Pulmonary artery endothelial cell (primary cell): Measurements from ENCODE around the gene MERTK. TPM values are rescaled to one million over a fixed set of nuclear protein-coding genes. Genes with fewer than 3 reads are reported as not detected.
"Not testable (repeated sequence)": the region's sequence is repeated elsewhere in the genome, so short reads cannot be mapped to it uniquely, and the experiment has no call there.

Source experiments
- DNase-seq: peaks from one replicate; pipeline ENCODE4 v3.0.0-alpha.2; 2011; ENCODE audit warnings: low read depth, low spot score
- total RNA-seq: library from RNA; depleted of rRNA; stranded (reverse); fragments of >200 nt; gene quantifications from 2 replicates; pipeline ENCODE4 v1.2.3, GENCODE V29; 2014

The MERTK gene
- total RNA-seq, 1 donor from 2014 or later: 25.0 TPM

DNA sequence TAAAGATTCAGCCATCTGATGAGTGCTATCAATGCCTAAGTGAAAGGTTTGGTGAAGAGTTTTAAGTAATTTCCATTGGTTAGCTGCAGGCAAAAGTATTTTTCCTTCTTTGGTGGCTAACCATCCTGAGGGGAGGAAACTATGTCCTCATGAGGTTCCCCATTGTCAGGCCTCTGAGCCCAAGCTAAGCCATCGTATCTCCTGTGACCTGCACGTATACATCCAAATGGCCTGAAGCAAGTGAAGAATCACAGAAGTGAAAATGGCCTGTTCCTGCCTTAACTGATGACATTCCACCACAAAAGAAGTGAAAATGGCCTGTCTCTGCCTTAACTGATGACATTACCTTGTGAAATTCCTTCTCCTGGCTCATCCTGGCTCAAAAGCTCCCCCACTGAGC, 141.7 kb downstream of the MERTK start:
- not testable (repeated sequence) for DNase-seq

DNA sequence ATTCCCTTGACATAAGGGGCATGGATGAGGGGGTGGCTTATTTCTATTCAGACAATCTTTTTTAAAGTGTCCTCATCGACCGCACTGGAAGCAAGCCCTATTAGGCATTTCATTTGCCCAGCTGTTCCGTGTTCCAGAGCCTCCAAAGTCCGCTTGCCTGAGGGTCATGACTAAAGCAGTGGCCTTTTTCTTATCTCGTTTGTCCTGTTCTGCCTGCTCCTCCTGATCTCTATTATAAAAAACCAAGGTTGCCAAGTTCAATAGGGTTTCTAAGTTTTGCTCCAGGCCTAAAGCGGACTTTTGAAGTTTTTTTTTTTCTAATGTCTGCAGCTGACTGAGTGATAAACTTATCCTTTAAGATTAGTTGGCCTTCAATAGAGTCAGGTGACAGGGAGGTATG, 143.1 kb downstream of the MERTK start:
- not testable (repeated sequence) for DNase-seq

DNA sequence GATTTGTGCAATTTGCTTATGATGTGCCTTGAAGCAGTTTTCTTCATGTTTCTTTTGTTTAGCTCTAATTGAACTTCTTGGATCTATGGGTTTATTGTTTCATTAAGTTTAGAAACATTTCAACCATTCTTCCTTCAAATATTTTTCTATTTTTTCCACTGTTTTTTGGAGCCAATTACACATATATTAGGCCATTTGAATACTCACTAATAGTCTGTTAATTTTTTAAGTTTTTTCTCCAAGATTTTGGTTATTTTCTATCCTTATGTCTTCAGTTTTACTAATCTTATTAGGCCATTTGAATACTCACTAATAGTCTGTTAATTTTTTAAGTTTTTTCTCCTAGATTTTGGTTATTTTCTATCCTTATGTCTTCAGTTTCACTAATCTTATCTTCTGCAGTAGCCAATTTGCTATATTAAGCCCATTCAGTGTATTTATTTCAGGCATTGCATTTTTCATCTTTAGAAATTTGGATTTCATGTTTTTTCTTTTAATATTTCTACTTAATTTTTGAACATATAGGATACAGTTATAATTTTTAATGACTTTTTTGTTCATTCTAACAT, 147.1 kb downstream of the MERTK start:
- no peak for DNase-seq

DNA sequence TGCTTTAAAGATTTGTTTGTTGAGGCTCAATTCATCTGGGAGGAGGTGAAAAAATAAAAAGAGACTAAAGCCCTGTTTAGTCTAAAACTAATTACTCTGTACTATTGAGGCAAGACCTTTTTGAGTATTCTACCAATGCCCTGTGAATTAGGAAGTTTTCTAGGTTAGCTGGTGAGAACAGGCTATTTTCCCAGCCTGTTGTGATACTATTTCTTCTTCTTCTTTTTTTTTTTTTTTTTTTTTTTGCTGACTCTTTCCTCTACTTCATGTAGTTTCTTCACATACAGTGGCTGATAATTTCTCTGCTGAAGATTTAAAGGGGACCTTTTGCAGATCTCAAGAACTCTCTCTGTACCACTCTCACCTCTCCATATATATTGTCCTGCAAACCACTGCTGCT, 147.8 kb downstream of the MERTK start:
- DNase-seq: no peak

DNA sequence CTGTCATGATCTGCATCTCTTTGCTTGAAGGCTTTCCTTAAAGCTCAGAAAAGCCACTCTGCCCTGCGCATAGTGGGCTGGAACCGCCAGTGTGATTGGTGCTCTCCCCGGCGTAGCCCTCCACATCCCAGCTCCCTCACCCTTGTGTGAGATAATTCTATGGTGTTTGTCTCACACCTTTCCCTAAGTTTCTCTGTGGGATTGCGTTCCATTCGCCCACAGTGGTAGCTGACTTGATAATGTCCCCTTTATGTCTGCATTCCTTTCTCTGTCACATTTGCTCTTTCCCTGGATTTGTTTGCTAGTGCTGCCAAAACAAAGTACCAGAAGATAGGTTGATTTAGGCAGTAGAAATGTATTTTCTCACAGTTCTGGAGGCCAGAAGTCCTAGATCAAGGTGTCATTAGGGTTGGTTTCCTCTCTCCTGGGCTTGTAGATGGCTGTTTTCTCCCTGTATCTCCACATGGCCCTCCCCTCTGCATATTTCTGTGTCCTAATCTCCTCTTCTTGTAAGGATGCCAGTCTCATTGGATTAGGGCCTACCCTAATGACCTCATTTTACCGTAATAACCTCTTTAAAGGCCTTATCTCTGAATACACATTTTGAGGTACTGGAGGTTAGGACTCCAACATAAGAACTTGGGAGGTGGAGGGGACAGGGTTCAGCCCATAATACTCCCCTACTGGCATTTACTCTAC, 149.3 kb downstream of the MERTK start:
- no peak for DNase-seq

DNA sequence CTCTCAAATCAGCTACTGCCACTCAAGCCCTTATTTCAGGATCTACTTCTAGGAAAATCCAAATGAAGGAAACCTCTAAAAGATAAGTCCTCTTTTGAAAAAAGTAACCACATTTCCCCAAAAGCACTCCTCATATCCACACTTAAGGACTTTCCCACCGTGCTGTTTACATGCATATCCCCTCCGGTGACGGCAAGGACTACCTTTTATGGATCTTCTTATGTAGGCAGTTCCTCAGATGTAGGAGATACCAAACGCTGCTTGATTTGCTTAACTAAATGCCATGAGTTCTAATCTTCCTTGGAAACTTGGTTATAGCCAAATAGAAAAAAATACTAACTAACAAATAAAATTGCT, 149.8 kb downstream of the MERTK start:
- DNase-seq: no peak

DNA sequence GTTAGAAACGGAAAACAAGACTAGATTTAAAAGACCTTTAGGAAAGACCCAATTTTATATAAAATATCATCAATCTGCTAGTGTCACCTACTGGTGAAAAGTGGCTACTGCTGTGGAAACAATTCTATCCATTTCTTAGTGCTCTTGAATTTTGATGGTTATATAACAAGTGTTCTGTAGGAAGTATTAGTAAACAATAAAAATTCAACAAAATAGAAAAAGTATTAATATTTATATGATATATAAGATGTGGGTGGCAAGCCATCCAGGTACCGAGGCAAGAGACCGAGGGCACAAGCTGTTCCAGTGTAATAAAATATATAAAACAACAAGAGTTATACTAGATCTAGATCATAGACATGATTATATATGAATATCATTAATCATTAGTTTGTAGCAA, 150.5 kb downstream of the MERTK start:
- no peak for DNase-seq

DNA sequence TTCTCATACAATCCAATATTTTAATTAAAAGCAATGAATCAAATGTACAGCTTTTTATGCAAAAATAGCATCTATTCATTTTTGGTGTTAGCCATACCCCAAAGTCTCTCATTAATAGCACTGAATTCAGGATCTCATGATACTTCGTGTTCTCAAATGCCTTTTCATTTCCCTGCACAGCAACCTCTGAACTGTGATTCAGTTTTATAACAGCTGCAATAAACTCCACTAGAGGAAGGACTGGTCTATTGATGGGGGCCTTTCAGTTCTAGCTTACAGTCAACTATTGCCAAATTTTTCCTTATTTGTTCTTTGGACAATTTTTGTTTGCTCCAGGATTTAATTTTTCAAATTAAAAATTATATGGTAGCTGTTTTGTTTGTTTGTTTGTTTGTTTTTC, 151.9 kb downstream of the MERTK start:
- DNase-seq: no peak

DNA sequence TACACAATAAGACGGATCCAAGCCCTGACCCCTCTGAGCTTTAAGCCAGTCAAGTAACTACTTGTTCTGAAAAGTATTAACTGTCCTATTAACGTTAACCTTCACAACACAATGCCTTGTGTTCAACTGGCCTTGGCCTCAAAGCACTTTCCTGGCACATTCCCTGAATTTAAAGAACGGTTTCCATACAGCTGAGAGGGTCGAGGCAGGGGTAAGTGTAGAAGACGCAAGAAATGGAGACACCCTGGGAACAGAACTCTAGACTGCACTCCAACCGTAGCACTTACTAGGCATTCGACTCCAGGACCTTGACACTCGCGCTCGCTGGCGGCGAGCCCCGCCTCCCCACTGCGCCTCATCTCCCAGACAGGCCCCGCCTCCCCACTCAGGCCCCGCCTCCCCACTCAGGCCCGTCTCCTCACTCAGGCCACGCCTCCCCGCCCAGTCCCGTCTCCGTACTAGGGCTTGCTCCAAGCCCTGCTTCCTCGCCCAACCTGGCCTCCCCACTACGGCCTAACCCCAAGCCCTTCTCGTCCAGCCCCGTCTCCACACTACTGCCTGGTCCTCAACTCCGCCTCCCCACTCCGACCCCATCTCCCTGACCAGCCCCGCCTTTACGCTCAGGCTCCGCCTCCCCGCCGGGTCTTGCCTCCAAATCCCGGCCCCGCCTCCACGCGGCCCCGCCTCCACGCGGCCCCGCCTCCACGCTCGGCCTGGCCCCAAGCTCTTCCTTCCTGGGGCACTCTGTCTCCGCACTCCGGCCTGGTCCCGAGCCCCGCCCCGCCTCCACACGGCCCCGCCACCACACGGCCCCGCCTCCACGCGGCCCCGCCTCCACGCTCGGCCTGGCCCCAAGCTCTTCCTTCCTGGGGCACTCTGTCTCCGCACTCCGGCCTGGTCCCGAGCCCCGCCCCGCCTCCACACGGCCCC, 155.8 kb downstream of the MERTK start:
- peak; percentile 87 for DNase-seq

DNA sequence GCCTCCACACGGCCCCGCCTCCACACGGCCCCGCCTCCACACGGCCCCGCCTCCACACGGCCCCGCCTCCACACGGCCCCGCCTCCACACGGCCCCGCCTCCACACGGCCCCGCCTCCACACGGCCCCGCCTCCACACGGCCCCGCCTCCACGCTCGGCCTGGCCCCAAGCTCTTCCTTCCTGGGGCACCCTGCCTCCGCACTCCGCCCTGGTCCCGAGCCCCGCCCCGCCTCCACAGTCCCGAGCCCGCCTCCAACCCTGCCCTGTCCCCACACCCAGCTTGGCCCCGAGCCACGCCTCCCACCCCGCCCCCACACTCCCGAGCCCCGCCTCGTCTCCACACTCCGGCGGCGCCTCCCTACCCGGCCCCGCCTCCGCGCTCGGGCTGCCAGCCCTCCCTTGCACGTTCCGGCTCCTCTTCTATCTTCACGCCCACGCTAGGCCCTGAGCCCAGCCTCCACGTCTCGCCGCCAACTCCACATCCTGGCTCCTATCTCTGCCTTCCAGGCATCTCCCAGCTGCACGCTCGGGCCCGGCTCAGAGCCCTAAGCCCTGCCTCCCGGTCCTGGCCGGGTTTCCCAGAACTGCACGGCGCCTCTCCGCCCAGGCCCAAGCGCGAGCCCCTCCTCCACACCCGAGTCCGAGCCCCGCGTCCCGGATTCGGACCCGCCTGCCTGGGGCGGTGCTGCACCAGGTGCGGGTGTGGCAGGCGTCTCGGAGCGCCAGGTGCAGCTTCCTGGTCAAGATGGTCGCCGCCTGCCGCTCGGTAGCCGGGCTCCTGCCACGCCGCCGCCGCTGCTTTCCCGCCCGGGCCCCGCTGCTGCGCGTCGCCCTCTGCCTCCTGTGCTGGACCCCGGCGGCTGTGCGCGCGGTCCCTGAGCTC, 156.7 kb downstream of the MERTK start, which contains the start of gene TMEM87B:
TMEM87B (plus strand) TSS at position 423 of the 883 bp plus-strand sequence; CDS start at position 746, 323 bp downstream.
- DNase-seq: peak; percentile 93

DNA sequence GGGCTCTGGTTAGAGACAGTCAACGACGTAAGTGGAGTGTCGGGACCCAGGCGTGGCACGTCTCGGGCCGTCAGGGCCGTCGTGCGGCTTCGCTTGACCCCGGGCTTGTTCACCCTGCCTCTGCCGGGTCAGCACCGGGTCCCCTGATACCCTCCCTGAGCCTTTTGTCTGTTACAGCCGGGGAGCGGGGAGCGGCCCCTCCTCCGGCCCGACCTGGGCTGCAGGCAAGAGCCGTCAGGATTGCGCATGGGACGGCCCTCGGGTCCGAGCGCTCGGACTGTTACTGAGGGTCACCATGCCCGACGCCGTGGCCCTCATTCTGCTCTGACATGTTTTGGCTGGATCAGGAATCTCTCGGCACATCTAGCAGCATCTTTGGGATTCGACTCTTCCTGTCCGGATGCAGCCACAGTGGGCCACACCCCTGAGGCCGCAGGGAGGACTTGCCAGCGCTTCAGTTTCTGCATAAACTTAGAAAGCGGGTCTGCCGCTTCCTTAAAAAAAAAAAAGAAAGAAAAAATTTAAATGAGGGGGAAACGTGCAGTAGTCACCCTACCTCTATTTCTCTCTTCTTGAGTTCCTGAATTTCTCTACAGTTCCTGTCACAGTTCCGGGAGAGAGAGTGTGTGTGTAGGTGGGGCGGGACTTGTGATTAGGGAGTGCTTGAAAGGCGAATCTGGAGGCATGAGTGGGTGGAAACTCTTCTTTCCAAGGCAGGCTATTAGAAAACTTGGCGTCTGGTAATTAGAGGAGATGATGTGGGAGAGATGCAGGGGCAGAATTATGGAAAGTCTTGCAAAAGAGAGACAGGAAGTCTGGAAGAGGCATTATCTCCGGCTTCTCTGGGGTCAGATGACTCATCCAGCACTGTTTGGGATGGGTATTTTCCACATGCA, 157.6 kb downstream of the MERTK start:
- DNase-seq: peak; percentile 55

DNA sequence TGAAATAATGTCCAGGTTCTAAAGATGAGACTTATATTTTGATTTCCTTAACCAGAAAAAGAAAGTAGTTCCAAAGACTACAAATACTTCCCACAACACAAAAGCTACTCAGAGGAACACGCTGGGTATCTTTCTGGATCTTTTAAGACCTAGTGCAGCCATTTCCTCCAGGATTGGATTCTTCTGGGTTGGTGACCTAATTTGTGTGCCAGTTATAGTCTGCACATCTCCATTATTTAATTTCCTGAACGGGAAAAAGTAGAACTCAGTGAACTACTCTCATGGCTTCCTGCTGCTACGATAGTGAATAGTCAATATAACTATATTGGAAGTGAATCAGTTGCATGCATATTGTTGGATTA, 158.2 kb downstream of the MERTK start:
- no peak for DNase-seq

DNA sequence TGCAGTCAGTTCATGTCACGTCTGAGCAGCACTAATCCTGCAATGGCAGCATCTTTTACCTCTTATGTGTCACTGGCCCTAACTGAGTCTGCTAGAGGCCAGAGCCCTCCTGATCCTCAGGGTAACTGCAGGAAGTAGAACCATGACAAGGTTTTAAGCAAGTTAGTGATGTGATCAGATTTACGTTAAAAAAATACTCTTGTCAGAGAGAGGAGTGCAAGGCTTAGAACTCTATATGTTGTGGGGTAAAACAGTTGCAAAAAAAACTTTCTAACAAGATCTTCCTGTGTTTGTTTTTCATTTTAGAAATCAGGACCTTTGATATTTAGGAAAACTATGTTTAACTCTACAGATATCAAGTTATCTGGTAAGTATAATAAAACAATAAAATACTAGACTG, 161.3 kb downstream of the MERTK start:
- no peak for DNase-seq

DNA sequence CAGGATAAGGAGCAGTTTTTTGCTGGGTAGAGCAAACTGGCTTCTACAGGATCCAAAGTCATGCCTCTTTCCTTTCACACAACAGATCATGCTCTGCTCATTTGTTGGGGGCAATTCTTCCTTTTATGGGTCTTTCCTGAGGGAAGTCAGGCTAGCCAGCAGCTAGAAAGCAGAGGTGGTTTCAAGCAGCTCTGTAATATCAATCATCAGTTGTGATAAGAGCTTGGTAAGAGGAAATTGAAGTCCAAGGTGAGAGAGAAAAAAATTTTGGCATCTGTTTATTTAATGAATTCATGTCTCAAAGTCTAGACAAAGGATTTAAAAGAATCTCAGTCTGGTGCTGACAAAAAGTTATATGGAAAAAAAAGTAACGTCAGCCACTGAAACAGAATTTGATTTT, 162.9 kb downstream of the MERTK start:
- peak; percentile 56 for DNase-seq

DNA sequence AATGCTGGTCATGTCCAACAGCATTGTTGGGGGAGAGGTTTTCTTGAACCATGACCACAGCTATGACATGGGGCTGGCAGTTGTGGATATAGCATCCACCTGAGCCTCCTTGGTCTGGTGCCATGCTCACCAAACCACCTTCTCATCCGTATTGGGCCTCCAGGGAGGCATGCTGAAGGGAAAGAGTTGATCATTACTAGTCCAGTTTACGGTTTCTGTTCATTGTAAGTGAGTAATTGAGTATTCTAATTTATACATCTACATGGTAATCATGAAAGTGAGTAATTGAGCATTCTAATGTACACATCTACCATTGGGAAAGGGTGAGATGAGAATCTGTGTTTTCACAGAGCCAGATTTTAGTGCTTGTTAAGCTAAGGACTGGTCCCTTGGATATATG, 163.4 kb downstream of the MERTK start:
- no peak for DNase-seq

DNA sequence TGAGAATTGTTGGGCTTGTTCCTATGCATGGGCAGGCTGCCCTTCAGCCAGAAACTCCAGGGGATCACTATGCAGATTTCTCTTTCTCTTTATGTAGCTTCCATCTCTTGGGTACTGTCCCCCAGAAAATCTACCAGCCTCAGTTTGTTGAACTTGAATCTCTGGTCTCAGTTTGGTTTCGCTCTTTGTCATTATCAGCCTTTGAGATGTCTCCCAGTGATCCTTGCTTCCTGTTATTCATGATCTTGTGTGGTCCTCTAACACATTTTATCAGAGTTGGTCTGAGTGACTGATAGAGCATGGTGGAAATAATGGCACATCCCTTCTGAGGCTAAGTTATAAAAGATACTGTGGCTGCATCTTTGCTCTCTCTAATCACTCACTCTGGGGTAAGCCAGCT, 164.5 kb downstream of the MERTK start:
- no peak for DNase-seq

DNA sequence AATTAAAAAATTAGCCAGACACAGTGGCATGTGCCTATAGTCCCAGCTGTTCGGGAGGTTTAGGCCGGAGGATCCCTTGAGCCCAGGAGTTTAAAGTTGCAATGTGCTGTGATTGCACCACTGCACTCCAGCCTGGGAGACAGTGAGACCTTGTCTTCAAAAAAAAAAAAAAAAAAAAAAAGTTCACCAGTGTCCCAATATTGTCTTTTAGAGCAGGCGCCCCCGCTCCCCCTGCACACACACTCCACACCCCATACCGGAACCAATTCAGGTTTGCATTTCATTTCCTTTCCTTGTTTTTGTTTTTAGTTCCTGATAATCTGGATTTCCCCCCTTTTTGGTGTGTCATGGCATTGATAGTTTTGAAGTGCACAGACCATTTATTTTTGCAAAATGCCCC, 167.1 kb downstream of the MERTK start:
- DNase-seq: no peak

DNA sequence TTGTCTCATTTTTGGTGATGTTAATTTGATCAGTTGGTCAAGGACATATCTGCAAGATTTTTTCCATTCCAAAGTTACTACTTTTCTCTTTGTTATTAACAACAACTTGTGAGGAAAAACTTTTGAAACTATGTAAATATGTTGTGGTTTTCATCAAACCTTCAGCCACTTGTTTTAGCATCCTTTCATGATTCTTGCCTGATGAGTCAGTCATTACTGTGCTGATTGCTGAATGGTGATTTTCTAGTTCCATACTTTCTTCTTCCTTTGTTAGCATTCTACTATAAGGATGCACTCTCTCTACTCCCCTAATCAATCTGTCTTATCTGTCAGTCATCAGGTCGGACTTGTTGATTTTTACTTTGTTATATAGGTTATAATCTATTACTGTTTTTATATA, 167.6 kb downstream of the MERTK start:
- no peak for DNase-seq

DNA sequence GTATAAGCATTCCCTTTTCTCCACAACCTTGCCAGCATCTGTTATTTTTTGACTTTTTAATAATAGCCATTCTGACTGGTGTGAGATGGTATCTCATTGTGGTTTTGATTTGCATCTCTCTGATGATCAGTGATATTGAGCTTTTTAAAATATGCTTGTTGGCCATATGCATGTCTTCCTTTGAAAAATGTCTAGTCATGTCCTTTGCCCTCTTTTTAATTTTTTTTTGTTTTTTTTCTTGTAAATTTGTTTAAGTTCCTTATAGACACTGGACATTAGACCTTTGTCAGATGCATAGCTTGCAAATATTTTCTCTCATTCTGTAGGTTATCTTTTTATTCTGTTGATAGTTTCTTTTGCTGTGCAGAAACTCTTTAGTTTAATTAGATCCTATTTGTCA, 171.4 kb downstream of the MERTK start:
- DNase-seq: not testable (repeated sequence)

DNA sequence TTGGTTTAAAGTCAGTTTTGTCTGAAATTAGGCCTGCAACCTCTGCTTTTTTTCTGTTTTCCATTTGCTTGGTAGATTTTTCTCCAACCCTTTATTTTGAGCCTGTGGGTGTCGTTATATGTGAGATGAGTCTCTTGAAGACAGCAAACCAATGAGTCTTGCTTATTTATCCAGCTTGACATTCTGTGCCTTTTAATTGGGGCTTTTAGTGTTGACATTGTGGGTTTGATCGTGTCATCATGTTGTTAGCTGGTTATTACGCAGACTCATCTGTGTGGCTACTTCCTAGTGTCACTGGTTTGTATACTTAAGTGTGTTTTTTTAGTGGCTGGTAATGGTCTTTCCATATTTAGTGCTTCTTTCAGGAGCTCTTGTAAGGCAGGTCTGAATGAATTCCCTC, 175.5 kb downstream of the MERTK start:
- no peak for DNase-seq
